Left ventricle myocardium inferior (tissue), 1 donor: ENCODE data around the gene KCNMA1. TPM values are rescaled to one million over a fixed set of nuclear protein-coding genes. Genes with fewer than 3 reads are reported as not detected.

ENCODE experiments used
- DNase-seq: peaks from one replicate; pipeline ENCODE4 v3.0.0-alpha.2; 2020
- H3K27ac ChIP-seq: fragments of 200-600 bp; replicated peaks from 2 replicates; pipeline ENCODE4 v1.8.0; 2021
- H3K27me3 ChIP-seq: fragments of 200-600 bp; 2 replicates; pipeline ENCODE4 v1.8.0; 2021; ENCODE audit warnings: low read depth
- H3K36me3 ChIP-seq: fragments of 200-600 bp; 2 replicates; pipeline ENCODE4 v1.8.0; 2021
- H3K4me1 ChIP-seq: fragments of 200-600 bp; 2 replicates; pipeline ENCODE4 v1.8.0; 2021
- H3K4me3 ChIP-seq: fragments of 200-600 bp; 2 replicates; pipeline ENCODE4 v1.8.0; 2021; ENCODE audit warnings: mild to moderate bottlenecking, moderate library complexity
- H3K9me3 ChIP-seq: fragments of 200-600 bp; replicated peaks from 2 replicates; pipeline ENCODE4 v1.8.0; 2021
- CTCF ChIP-seq: fragments of 200-600 bp; IDR thresholded peaks from 2 replicates; pipeline ENCODE4 v1.8.0; 2021; ENCODE audit warnings: antibody characterized with exemption, mild to moderate bottlenecking, borderline replicate concordance
- intact Hi-C: fragments of 100-400 bp; cut with micrococcal nuclease; formaldehyde crosslinking; loops from one replicate; pipeline ENCODE4 v1.11.0; 2022
- total RNA-seq: library from RNA; stranded (reverse); fragmentation: NEBNext Ultra II Directional; extraction: Animal tissue kit (Norgen Biotek cat#: 25700); gene quantifications from one replicate; pipeline ENCODE4 v1.2.1, GENCODE V29; 2021
- donor health status: DM: no; HTN: yes; CAD: no; lungs with severe emphysema.

KCNMA1 gene
- total RNA-seq, 1 donor from 2014 or later: 1.8 TPM

GRCh38 chr10:77029777-77030717 is 607.6 kb downstream of the KCNMA1 start:
- no peak overlapping the region for H3K27ac ChIP-seq
- no peak for TF ChIP-seq CTCF
- no peak overlapping the region for H3K4me3 ChIP-seq
- no peaks in the 10 kb centered on the region for H3K9me3 ChIP-seq
- intact Hi-C loops: no loop called here
- no peaks in the 10 kb centered on the region for H3K36me3 ChIP-seq
- H3K27me3 ChIP-seq: peaks cover 69% of the 10 kb centered on the region
- DNase-seq: no peak
- no peaks in the 10 kb centered on the region for H3K4me1 ChIP-seq

GRCh38 chr10:77028042-77028441 is 609.6 kb downstream of the KCNMA1 start:
- peaks cover 59% of the 10 kb centered on the region for H3K27me3 ChIP-seq
- intact Hi-C loops: no loop called here
- no peak for DNase-seq

GRCh38 chr10:77027576-77027975 is 610.0 kb downstream of the KCNMA1 start:
- no peak for TF ChIP-seq CTCF
- Histone ChIP-seq H3K27me3 (peaks cover 59% of the 10 kb centered on the region), H3K4me3 (no peak overlapping the region), H3K36me3 (no peaks in the 10 kb centered on the region), H3K9me3 (no peaks in the 10 kb centered on the region), H3K4me1 (no peaks in the 10 kb centered on the region), H3K27ac (no peak overlapping the region)
- no peak for DNase-seq
- intact Hi-C loops: no loop called here

More at GRCh38 chr10:77028042-77028441, 609.6 kb downstream of the KCNMA1 start:
- H3K9me3 ChIP-seq: no peaks in the 10 kb centered on the region
- H3K4me3 ChIP-seq: no peak overlapping the region
- no peak for TF ChIP-seq CTCF
- no peaks in the 10 kb centered on the region for H3K4me1 ChIP-seq
- H3K36me3 ChIP-seq: no peaks in the 10 kb centered on the region
- no peak overlapping the region for H3K27ac ChIP-seq

- intact Hi-C loops: no loop called here
- Histone ChIP-seq H3K4me3 (no peak overlapping the region), H3K36me3 (no peaks in the 10 kb centered on the region), H3K27me3 (peaks cover 58% of the 10 kb centered on the region), H3K9me3 (no peaks in the 10 kb centered on the region), H3K27ac (no peak overlapping the region), H3K4me1 (no peaks in the 10 kb centered on the region)
- TF ChIP-seq CTCF: no peak
- no peak for DNase-seq
Observed at GRCh38 chr10:77027141-77027540, 610.5 kb downstream of the KCNMA1 start.

- Histone ChIP-seq H3K4me3 (no peak overlapping the region), H3K4me1 (no peaks in the 10 kb centered on the region), H3K27ac (no peak overlapping the region), H3K27me3 (peaks cover 53% of the 10 kb centered on the region), H3K36me3 (no peaks in the 10 kb centered on the region), H3K9me3 (no peaks in the 10 kb centered on the region)
- TF ChIP-seq CTCF: no peak
- intact Hi-C loops: no loop called here
- no peak for DNase-seq
Observed at GRCh38 chr10:77026148-77026547, 611.5 kb downstream of the KCNMA1 start.
